A549 treated with dexamethasone at 1 μM for 4 hours (cell line): Measurements from ENCODE around the gene CNN2. TPM values are rescaled to one million over a fixed set of nuclear protein-coding genes. Genes with fewer than 3 reads are reported as not detected.

Experiments
- total RNA-seq: library from RNA; stranded (reverse); fragments of 200-300 nt; extraction: Qiagen RNA extraction; gene quantifications from 5 replicates; pipeline ENCODE4 v1.2.3, GENCODE V29; 2022

Gene CNN2
- total RNA-seq: 93.3 to 117 TPM (median 109 TPM) in 5 replicates

GRCh38 chr19:1025960-1026782 lies at the start of gene CNN2:
TSS of gene CNN2 (plus strand) at chr19:1026608. CDS start at chr19:1026662, 54 bp downstream.

GRCh38 chr19:984165-984967 lies 42.0 kb upstream of the CNN2 start, which contains the start of gene WDR18:
TSS of gene WDR18 (plus strand) at chr19:984345. CDS start at chr19:984354, 9 bp downstream.

GRCh38 chr19:1000095-1000494 lies 26.3 kb upstream of the CNN2 start, which contains the start of gene GRIN3B:
TSS of gene GRIN3B (plus strand) at chr19:1000419. CDS start at chr19:1000438, 19 bp downstream.

GRCh38 chr19:1020868-1021425 lies 5.5 kb upstream of the CNN2 start, which contains the start of gene TMEM259:
TSS of gene TMEM259 (minus strand) at chr19:1021123. CDS start at chr19:1020996, 127 bp downstream.

GRCh38 chr19:1039646-1040475 lies 13.5 kb downstream of the CNN2 start, which contains the start of gene ABCA7:
TSS of gene ABCA7 (plus strand) at chr19:1040107. CDS start at chr19:1041362, 1,255 bp downstream.

GRCh38 chr19:1066748-1067340 lies 40.4 kb downstream of the CNN2 start, which contains the start of gene ARHGAP45:
TSS of gene ARHGAP45 (plus strand) at chr19:1067167. CDS start at chr19:1067406, 239 bp downstream.

Other genes starting within 250 kb of the CNN2 start
- gene PTBP1, start 229.2 kb upstream of the CNN2 start, total RNA-seq: 179 to 224 TPM (median 212 TPM) in 5 replicates
- gene PLPPR3, start 204.7 kb upstream of the CNN2 start, total RNA-seq: 2.6 to 5.1 TPM (median 3.6 TPM) in 5 replicates
- gene AZU1, start 198.8 kb upstream of the CNN2 start, total RNA-seq: 0.20 to 0.28 TPM (median 0.24 TPM) in 4 of 5 replicates, not detected in the other
- 0.17 to 0.66 TPM (median 0.42 TPM) in 5 replicates for gene PRTN3, start 185.6 kb upstream of the CNN2 start, total RNA-seq
- 0.09 to 0.23 TPM (median 0.17 TPM) in 4 of 5 replicates, not detected in the other for gene ELANE, start 174.3 kb upstream of the CNN2 start, total RNA-seq
- 10.1 to 20.7 TPM (median 16.8 TPM) in 5 replicates for gene CFD, start 166.9 kb upstream of the CNN2 start, total RNA-seq
- 12.6 to 23.8 TPM (median 22.5 TPM) in 5 replicates for gene MED16, start 133.4 kb upstream of the CNN2 start, total RNA-seq
- not detected in 5 replicates for gene RNU6-9, start 133.1 kb upstream of the CNN2 start, total RNA-seq
- gene R3HDM4, start 113.4 kb upstream of the CNN2 start, total RNA-seq: 24.0 to 40.9 TPM (median 35.3 TPM) in 5 replicates
- gene KISS1R, start 109.3 kb upstream of the CNN2 start, total RNA-seq: 0.19 to 0.43 TPM (median 0.21 TPM) in 5 replicates
- gene ARID3A, start 100.6 kb upstream of the CNN2 start, total RNA-seq: 2.8 to 6.6 TPM (median 5.6 TPM) in 5 replicates
- gene WDR18, start 42.3 kb upstream of the CNN2 start, total RNA-seq: 39.8 to 62.3 TPM (median 57.5 TPM) in 5 replicates
- 1.7 to 3.9 TPM (median 3.0 TPM) in 5 replicates for gene GRIN3B, start 26.2 kb upstream of the CNN2 start, total RNA-seq
- 62.1 to 144 TPM (median 130 TPM) in 5 replicates for gene TMEM259, start 5.5 kb upstream of the CNN2 start, total RNA-seq
- gene RNU6-2, start 5.1 kb upstream of the CNN2 start, total RNA-seq: not detected in 5 replicates
- 11.1 to 20.7 TPM (median 16.9 TPM) in 5 replicates for gene ABCA7, start 13.5 kb downstream of the CNN2 start, total RNA-seq
- 2.8 to 6.4 TPM (median 5.2 TPM) in 5 replicates for gene ARHGAP45, start 40.6 kb downstream of the CNN2 start, total RNA-seq
- gene POLR2E, start 68.8 kb downstream of the CNN2 start, total RNA-seq: 202 to 261 TPM (median 248 TPM) in 5 replicates
- gene GPX4, start 77.4 kb downstream of the CNN2 start, total RNA-seq: 425 to 537 TPM (median 506 TPM) in 5 replicates
- 18.1 to 33.6 TPM (median 32.9 TPM) in 5 replicates for gene SBNO2, start 147.7 kb downstream of the CNN2 start, total RNA-seq
- gene STK11, start 179.2 kb downstream of the CNN2 start, total RNA-seq: 29.4 to 42.3 TPM (median 38.7 TPM) in 5 replicates
- 1.9 to 5.3 TPM (median 4.0 TPM) in 5 replicates for gene CBARP, start 211.4 kb downstream of the CNN2 start, total RNA-seq
- 78.2 to 173 TPM (median 164 TPM) in 5 replicates for gene ATP5F1D, start 215.1 kb downstream of the CNN2 start, total RNA-seq
- 46.2 to 71.8 TPM (median 63.4 TPM) in 5 replicates for gene MIDN, start 222.0 kb downstream of the CNN2 start, total RNA-seq
- gene CIRBP, start 242.7 kb downstream of the CNN2 start, total RNA-seq: 102 to 197 TPM (median 115 TPM) in 5 replicates
- 46.5 to 92.2 TPM (median 76.5 TPM) in 5 replicates for gene FAM174C, start 248.9 kb downstream of the CNN2 start, total RNA-seq